Measurements from ENCODE around the gene NOBOX.
"Not testable (repeated sequence)": the region's sequence is repeated elsewhere in the genome, so short reads cannot be mapped to it uniquely, and the experiment has no call there.

Gene NOBOX

GRCh38 chr7:144391014-144391413 lies 12.5 kb downstream of the NOBOX start:
- no peak for DNase-seq

DNA sequence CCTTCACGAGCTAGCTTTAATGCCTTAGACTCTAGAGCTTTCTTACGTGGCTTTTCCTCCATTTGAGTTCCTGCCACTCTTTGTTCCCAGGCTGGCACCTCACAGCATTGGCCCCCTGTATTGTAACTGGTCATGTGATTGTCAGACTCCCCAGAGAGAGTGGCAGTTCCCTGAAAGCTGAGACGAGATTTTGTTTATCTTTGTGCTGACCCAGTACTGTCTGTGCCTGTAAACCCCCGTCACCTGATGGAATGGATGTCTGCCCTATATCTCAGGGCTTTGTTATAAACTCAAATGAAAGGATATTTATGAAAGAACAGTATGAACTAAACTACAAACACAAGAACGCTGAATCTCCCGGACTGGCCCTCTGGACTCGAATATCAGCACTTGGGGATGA lies 13.0 kb downstream of the NOBOX start:
- no peak for DNase-seq

DNA sequence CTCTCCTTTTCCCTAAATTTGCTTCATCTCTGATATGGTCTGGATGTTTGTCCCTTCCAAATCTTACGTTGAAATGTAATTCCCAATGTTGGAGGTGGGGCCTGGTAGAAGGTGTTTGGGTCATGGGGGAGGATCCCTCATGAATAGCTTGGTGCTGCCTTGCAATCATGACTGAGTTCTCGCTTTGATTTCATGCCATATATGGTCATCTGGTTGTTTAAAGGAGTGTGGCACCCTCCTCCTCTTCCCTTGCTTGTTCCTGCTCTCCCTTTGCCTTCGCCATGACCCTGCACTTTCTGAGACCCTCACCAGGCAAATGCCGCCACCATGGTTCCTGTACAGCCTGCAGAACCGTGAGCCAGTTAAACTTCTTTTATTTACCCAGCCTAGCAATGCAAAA lies 14.5 kb downstream of the NOBOX start:
- no peak for DNase-seq

GRCh38 chr7:144386741-144387140 lies 16.8 kb downstream of the NOBOX start:
- no peak for DNase-seq

DNA sequence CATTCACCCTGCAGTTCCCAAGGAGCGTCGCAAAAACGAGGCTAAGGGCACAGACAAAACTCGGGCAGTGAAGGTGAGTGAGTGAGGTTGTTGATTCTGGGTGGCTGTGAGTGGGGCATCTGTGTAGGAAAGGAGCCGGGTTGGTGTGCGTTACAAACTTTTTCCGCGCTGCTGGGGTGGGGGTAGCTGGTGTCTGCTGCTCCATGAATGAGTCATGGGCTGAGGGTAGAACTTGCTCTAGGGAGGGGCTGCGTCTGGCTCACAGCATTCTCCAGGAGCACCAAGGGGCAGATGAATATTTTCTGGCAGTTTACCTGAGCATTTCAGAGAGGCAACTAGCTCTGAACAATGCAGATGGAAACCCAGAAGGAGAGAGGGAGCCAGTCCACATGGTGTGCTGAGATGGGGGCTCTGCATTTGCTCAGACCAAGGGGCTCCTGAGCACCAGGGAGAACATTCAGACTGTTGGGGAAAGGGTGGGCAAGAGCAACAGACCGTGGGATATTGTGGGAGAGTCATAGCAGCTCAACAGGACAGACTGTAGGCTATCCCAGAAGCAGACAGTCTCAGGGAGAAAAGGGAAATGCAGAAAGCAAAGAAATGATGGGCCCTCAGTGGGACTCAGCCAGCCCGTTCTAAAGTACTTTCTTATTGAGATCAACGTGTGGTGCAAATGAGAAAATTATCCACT lies 18.8 kb downstream of the NOBOX start:
- DNase-seq, result no peak

DNA sequence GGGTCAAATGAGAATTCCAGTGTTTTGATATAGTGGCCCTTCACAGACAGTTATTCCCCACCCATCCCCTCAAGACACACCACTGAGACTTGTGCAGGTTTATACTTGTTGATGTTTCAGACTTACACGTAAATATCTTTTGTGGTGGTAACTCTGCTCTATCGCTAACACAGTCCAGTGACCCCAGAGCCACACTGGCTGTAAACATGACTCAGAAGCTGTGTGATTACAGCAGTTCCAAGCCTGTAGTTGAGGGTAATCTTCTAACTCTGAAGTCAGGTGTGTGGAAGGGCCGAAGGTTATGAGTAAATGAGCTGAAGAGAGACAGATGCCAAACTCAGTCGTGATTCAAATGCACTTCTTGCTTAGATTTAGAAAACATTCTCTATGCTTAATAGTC lies 19.4 kb downstream of the NOBOX start:
- DNase-seq, result no peak

GRCh38 chr7:144379776-144380384 lies 23.6 kb downstream of the NOBOX start:
- DNase-seq, result no peak

DNA sequence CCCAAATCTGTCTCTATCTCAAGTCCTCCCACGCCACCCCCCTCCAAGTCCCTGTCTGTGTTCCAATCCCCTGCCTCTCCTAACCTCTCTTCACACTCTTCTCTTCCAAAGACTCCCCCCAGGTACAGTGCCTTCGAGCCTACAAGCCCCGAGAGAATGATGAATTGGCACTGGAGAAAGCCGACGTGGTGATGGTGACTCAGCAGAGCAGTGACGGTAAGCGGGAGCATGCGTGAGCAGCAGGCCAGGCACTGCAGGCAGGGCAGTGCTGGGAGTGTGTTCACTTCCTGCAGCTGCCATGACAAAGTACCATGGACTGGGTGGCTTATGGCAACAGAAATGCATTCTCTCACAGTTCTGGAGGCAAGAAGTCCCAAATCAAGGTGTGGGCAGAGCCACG lies 24.8 kb downstream of the NOBOX start:
- DNase-seq, result no peak

GRCh38 chr7:144369221-144369620 lies 34.3 kb downstream of the NOBOX start:
- DNase-seq, result not testable (repeated sequence)

DNA sequence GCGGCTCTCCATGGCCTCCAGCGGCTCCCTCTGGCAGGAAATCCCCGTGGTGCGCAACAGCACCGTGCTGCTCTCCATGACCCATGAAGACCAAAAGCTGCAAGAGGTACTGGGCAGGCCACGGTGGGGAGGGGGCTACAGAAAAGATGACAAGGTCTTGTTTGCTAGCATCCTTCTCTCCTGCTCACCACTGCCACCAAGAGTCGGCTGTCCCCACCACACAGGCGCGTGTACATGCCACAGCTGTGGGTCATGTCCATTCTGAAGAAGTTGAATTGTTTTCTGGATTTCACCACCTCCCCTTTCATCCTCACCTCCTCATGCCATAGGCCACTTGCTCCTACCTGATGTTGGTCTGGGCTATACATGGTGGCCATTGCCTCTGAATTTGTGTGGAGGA lies 36.2 kb downstream of the NOBOX start:
- not testable (repeated sequence) for DNase-seq

DNA sequence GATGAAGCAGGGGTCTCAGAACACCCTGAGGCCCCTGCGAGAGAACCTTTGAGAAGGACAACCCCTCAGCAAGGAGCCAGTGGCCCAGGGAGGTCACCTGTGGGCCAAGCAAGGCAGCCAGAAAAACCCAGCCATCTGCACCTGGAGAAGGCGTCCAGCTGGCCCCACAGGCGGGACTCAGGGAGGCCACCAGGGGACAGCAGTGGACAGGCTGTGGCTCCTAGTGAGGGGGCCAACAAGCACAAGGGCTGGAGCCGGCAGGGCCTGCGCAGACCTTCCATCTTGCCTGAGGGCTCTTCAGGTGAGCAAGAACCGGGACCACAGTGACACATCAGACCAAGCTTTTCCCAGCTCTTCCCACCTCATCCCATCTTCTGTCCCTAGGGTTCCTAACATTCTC lies 38.0 kb downstream of the NOBOX start:
- not testable (repeated sequence) for DNase-seq

DNA sequence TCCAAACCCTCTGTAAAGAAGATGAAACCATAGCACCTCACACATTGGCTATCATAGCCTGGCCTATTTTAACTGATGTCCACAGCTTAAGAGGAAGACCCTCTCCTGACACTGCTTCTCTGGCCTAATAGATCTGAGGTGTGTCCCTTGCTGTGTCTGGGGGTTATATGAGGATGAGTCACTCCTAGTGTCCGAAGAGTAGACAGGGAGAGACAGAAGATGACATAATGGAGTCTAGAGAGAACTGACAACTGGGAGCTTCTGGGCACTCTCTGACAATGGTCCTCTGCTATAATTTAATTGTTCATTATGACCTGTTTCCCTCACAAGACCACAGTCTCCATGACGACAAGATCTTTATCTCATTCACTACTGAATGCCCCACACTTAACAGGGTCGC lies 41.4 kb downstream of the NOBOX start:
- not testable (repeated sequence) for DNase-seq

DNA sequence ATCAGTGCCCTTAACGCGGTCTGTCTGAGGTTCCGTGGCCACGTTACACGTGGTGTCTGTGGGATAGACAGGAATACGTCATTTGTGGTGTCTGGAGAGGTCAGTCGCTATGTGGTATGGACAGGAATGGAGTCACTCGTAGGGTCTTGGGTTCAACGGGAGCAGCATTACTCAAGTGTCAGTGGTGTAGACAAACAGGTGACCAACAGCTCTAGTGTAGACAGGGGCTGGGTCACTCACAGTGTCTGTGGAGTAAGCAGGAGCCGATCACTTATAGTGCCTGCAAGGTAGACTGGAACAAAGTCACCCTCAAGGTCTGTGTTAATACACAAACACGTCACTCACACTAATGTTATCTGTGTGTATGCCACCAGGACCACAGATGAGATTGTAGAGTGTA lies 46.6 kb downstream of the NOBOX start:
- DNase-seq, result not testable (repeated sequence)

DNA sequence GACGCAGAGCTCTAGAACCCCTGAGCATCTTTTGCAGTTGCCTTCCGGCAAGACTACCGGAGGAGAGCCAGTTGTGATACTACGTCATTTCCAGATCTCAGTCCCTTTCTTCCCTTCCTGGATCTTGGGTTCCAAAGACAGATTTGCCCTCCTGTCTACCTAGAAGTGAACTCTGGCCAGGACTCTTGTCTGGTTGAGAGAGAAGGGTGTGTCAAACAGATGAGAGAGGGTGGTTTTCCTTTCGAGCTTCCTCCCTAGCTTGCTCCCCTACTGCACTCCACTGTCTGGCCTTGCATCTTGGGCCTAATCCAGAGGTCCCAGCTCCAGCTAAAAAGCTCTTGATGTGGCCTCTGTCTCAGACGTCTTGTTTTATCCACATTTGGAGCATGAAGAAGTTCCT lies 47.3 kb downstream of the NOBOX start:
- DNase-seq, result not testable (repeated sequence)

DNA sequence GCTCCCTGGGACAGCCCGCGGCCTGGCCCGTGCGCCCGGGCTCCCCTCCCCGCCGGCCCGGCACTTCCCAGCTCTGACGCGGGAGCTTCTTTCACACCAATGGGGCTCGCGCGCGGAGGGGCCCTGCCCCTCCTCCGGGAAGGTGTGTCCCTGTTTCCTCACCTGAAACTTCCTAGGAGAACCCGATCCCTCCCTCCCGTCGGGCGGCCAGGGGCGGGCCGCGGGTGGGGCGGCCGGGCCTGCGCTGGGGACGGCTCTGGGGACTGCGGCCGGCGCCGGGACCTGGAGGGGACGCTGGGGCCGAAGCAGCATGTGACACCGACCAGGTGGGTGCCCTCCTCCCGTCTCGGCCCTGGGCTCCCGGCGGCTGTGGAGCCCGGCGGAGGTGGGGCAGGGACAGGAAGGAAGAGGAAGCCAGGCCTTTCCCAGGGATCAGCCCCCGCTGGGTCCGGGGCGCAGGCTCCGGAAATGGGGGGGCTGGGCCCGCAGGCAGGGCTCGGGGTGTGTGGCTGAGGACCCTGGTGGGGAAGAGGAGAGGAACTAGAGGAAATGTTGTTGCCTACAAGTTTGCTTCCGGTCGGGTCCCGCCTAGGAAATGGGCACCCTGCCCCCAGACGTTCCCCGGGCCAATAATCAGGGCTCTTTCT lies 48.2 kb downstream of the NOBOX start, which contains the start of gene ARHGEF5:
Gene ARHGEF5, plus strand, starts transcription at position 227 of the 647 bp plus-strand sequence. CDS start 7,268 bp downstream, outside the sequence.
- DNase-seq, result not testable (repeated sequence)

GRCh38 chr7:144351667-144352066 lies 51.8 kb downstream of the NOBOX start:
- DNase-seq, result not testable (repeated sequence)

DNA sequence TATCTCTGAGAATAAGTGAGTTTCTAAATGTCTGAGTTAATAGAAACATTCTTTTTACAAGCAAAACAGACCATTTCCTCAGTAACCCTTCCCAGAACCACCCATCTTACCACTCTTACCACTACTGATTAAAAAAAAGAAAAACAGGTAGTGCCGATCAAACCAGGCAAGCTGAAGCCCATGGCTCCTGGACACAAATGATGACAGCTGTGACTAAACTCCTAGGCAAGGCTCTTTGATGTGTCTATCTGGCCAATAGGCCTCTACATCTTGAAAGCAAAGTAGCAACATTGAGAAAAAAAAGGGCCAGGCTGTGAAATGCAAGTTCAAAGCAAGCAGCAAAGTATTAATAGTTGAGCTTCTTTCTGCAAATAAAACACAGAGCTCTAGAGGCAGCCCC lies 54.9 kb downstream of the NOBOX start:
- DNase-seq, result not testable (repeated sequence)
